H1 (cell line): ENCODE data around the gene TEKT4. TPM values are rescaled to one million over a fixed set of nuclear protein-coding genes. Genes with fewer than 3 reads are reported as not detected.

Experiments used
- CREB1 ChIP-seq: IDR thresholded peaks from 2 replicates; pipeline ENCODE4 v1.6.1; 2012; ENCODE audit warnings: inconsistent platforms
- E2F6 ChIP-seq: IDR thresholded peaks from 2 replicates; pipeline ENCODE4 v1.6.1; 2012; ENCODE audit warnings: inconsistent platforms
- RAD21 ChIP-seq, 2 experiments: IDR thresholded peaks in 1 of 2; conservative IDR thresholded peaks in 1 of 2; 2 replicates each; pipeline ENCODE4 v1.6.1; 2011; ENCODE audit warnings: low read depth in 2 of 2, low read length in 2 of 2, improper control_type of control experiment in 1 of 2, inconsistent platforms in 1 of 2, mild to moderate bottlenecking in 1 of 2, moderate library complexity in 1 of 2
- RBBP5 ChIP-seq: IDR thresholded peaks from 2 replicates; pipeline ENCODE4 v1.7.1; 2012; ENCODE audit warnings: low read depth, mild to moderate bottlenecking, inconsistent platforms, low read length, moderate library complexity, borderline replicate concordance
- polyA plus RNA-seq, 7 experiments: library from polyadenylated mRNA; depleted of rRNA in 3 of 7; stranded (reverse) in 5 of 7; unstranded in 2 of 7; fragments of >200 nt in 5 of 7; fragments of 200-250 nt in 2 of 7; gene quantifications; 1 replicate in 5 of 7; 2 replicates in 1 of 7; 4 replicates in 1 of 7; pipeline versions ENCODE4 v1.2.1 to v1.2.3, GENCODE V29; 2011 to 2013; ENCODE audit warnings: missing spikeins in 2 of 7, mixed read lengths in 2 of 7
- total RNA-seq: library from RNA; stranded (reverse); fragmentation: NEBNext Ultra II Directional; extraction: Animal tissue kit (Norgen Biotek cat#: 25700); gene quantifications from 2 replicates; pipeline ENCODE4 v1.2.1, GENCODE V29; 2021

Gene TEKT4
- total and polyA plus RNA-seq, 2 of the 8 experiments (the other 6 are each of a cell fraction or from before 2014, with no cell fraction given): not detected

GRCh38 chr2:94879982-94880377, 8.8 kb downstream of the TEKT4 start (continued):
- TF ChIP-seq E2F6 (no peak), RBBP5 (no peak), CREB1 (no peak), RAD21 (IDR thresholded peaks at IDR 0.05 in 1 of 2, conservative IDR thresholded peaks at IDR 0.05 in 1 of 2; ENCODE audit: low read depth in 2 of 2, low read length in 2 of 2) (no peak)
